ENCODE measurements around the gene ARID4B. TPM values are rescaled to one million over a fixed set of nuclear protein-coding genes. Genes with fewer than 3 reads are reported as not detected.
"Not testable (repeated sequence)": the region's sequence is repeated elsewhere in the genome, so short reads cannot be mapped to it uniquely, and the experiment has no call there.

Gene ARID4B
- total RNA-seq, 2 donors from 2014 or later = 32.4 to 50.2 TPM

GRCh38 chr1:235275223-235275622 is 52.8 kb downstream of the ARID4B start:
- H3K27ac ChIP-seq = no peak overlapping the region
- DNase-seq (ENCODE audit: low spot score) (no peak), ATAC-seq (ENCODE audit: insufficient number of reproducible peaks, low FRiP score, low read depth) (no peak)
- H3K4me1 ChIP-seq (ENCODE audit: control insufficient read depth in 1 of 2, low read depth in 2 of 2) = peaks cover 15 to 33% of the 10 kb centered on the region in 2 donors
- no peak for TF ChIP-seq CTCF (IDR thresholded peaks at IDR 0.05)
- no peaks in the 10 kb centered on the region for H3K9me3 ChIP-seq
- no peaks in the 10 kb centered on the region for H3K27me3 ChIP-seq (replicated peaks; ENCODE audit: insufficient read depth)
- no peaks in the 10 kb centered on the region for H3K36me3 ChIP-seq
- H3K4me3 ChIP-seq = no peak overlapping the region

DNA sequence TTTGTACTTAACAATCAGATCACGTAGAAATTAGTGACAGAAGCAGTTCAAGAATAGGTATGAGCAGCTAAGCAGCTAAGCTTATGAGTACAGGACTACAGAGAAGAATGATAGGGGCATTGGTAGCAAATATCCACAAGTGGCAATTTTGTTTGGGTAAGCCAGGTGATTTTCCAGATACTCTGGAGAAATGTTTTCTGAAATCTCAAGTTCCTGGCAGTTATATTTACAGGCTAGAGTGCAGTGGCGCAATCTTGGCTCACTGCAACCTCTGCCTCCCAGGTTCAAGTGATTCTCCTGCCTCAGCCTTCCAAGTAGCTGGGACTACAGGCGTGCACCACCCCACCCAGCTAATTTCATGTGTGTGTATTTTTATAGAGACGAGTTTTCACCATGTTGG is 55.1 kb downstream of the ARID4B start:
- DNase-seq (ENCODE audit: low spot score) = no peak
- ATAC-seq (ENCODE audit: insufficient number of reproducible peaks, low FRiP score, low read depth) = no peak
- no peaks in the 10 kb centered on the region for H3K36me3 ChIP-seq
- H3K27ac ChIP-seq = no peak overlapping the region
- H3K9me3 ChIP-seq = no peaks in the 10 kb centered on the region
- no peak for TF ChIP-seq CTCF (IDR thresholded peaks at IDR 0.05)
- peaks cover 20 to 26% of the 10 kb centered on the region in 2 donors for H3K4me1 ChIP-seq (ENCODE audit: control insufficient read depth in 1 of 2, low read depth in 2 of 2)
- H3K27me3 ChIP-seq (replicated peaks; ENCODE audit: insufficient read depth) = no peaks in the 10 kb centered on the region
- H3K4me3 ChIP-seq = no peak overlapping the region

DNA sequence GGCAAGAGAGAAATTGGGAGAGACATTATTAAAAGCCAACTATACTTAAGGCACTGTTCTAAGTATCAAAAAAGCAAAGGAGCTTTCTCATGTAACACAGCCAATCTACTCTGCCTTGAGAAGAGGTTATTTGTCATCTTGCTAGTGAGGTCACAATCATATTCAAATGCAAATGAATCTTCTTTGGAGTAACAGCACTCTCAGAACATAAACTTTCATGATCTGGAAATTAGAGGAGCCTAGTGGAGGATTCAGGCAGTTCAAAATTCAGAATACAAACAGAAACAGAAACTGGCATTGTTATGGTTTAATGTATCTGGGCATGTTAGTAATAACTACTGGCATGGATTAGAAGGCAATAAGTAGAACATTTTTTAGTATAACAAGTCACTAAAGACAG is 57.4 kb downstream of the ARID4B start:
- no peak overlapping the region for H3K4me3 ChIP-seq
- no peak for DNase-seq (ENCODE audit: low spot score)
- no peaks in the 10 kb centered on the region for H3K27me3 ChIP-seq (replicated peaks; ENCODE audit: insufficient read depth)
- no peaks in the 10 kb centered on the region for H3K9me3 ChIP-seq
- no peaks in the 10 kb centered on the region for H3K36me3 ChIP-seq
- TF ChIP-seq CTCF (IDR thresholded peaks at IDR 0.05) = no peak
- H3K27ac ChIP-seq = no peak overlapping the region
- H3K4me1 ChIP-seq (ENCODE audit: control insufficient read depth in 1 of 2, low read depth in 2 of 2) = peaks cover 27 to 33% of the 10 kb centered on the region in 2 donors
- ATAC-seq (ENCODE audit: insufficient number of reproducible peaks, low FRiP score, low read depth) = no peak

- not testable (repeated sequence) for H3K36me3 ChIP-seq; H3K9me3 ChIP-seq; DNase-seq (ENCODE audit: low spot score); ATAC-seq (ENCODE audit: insufficient number of reproducible peaks, low FRiP score, low read depth); H3K4me3 ChIP-seq; H3K27me3 ChIP-seq (replicated peaks; ENCODE audit: insufficient read depth); H3K27ac ChIP-seq
- H3K4me1 ChIP-seq (ENCODE audit: control insufficient read depth in 1 of 2, low read depth in 2 of 2) = peaks cover 31 to 33% of the 10 kb centered on the region in 2 donors
These were observed 58.0 kb downstream of the ARID4B start for GRCh38 chr1:235269990-235270389.

DNA sequence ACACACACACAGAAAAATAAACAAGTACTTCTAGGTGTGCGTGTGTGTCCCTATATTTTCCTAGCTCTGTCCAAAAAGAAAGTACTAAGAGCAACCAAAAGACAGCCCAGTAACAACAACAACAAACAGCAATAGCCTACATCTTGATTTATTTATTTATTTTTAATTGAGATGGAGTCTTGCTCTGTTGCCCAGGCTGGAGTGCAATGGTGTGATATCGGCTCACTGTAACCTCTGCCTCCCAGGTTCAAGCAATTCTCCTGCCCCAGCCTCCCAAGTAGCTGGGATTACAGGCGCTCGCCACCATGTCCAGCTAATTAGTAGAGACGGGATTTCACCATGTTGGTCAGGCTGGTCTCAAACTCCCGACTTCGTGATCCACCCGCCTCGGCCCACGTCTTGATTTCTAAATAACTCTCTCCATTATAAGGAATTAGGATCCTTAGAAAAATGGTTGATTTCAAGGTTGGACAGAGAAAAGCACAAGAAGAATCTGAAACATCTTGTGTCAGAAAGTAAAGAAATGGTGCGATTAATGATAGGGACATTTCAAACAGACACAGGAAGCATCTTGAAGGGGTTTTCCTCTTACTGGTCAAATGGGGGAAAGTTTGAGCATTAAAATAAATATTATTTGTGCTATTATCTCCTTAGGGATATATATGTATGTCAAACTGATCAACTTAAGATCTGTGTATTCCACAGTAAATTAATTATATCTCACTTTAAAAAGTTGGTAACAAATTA is 59.4 kb downstream of the ARID4B start:
- Histone ChIP-seq H3K4me1 (ENCODE audit: control insufficient read depth in 1 of 2, low read depth in 2 of 2) (peaks cover 31% of the 10 kb centered on the region in 2 donors), H3K27me3 (replicated peaks; ENCODE audit: insufficient read depth) (no peaks in the 10 kb centered on the region), H3K27ac (no peak overlapping the region), H3K36me3 (no peaks in the 10 kb centered on the region), H3K9me3 (no peaks in the 10 kb centered on the region), H3K4me3 (no peak overlapping the region)
- DNase-seq (ENCODE audit: low spot score) = no peak
- TF ChIP-seq CTCF (IDR thresholded peaks at IDR 0.05) = no peak
- ATAC-seq (ENCODE audit: insufficient number of reproducible peaks, low FRiP score, low read depth) = no peak

- no peak for DNase-seq (ENCODE audit: low spot score)
- no peaks in the 10 kb centered on the region for H3K27me3 ChIP-seq (replicated peaks; ENCODE audit: insufficient read depth)
These were observed 61.0 kb downstream of the ARID4B start for GRCh38 chr1:235266967-235267366.

More at GRCh38 chr1:235266967-235267366, 61.0 kb downstream of the ARID4B start:
- no peak for ATAC-seq (ENCODE audit: insufficient number of reproducible peaks, low FRiP score, low read depth)
- Histone ChIP-seq H3K4me3 (no peak overlapping the region), H3K4me1 (ENCODE audit: control insufficient read depth in 1 of 2, low read depth in 2 of 2) (peaks cover 26 to 37% of the 10 kb centered on the region in 2 donors), H3K9me3 (no peaks in the 10 kb centered on the region), H3K27ac (no peak overlapping the region), H3K36me3 (no peaks in the 10 kb centered on the region)
- no peak for TF ChIP-seq CTCF (IDR thresholded peaks at IDR 0.05)
